Epithelial cell of prostate (primary cell): ENCODE measurements around the gene ZNF483.
"Not testable (repeated sequence)": the region's sequence is repeated elsewhere in the genome, so short reads cannot be mapped to it uniquely, and the experiment has no call there.

Experiments used
- DNase-seq: peaks from one replicate; pipeline ENCODE4 v3.0.0-alpha.2; 2011; ENCODE audit warnings: low read depth, low spot score
- H3K27ac ChIP-seq: fragments of 450-650 bp; 2 replicates; pipeline ENCODE4 v1.5.1; 2017; ENCODE audit warnings: mild to moderate bottlenecking

Gene ZNF483

GRCh38 chr9:111525056-111525977 is at the start of gene ZNF483:
Gene ZNF483 (plus strand): TSS chr9:111525179. CDS start chr9:111527396, 2,217 bp downstream.
- DNase-seq: peak; percentile 60
- H3K27ac ChIP-seq: no peak within 1 kb of the TSS

- no peak for DNase-seq
- no peak overlapping the region for H3K27ac ChIP-seq
These were observed 49.8 kb upstream of the ZNF483 start for GRCh38 chr9:111475195-111475594.

- no peak for DNase-seq
- no peak overlapping the region for H3K27ac ChIP-seq
These were observed 47.3 kb upstream of the ZNF483 start for GRCh38 chr9:111477677-111478076.

DNA sequence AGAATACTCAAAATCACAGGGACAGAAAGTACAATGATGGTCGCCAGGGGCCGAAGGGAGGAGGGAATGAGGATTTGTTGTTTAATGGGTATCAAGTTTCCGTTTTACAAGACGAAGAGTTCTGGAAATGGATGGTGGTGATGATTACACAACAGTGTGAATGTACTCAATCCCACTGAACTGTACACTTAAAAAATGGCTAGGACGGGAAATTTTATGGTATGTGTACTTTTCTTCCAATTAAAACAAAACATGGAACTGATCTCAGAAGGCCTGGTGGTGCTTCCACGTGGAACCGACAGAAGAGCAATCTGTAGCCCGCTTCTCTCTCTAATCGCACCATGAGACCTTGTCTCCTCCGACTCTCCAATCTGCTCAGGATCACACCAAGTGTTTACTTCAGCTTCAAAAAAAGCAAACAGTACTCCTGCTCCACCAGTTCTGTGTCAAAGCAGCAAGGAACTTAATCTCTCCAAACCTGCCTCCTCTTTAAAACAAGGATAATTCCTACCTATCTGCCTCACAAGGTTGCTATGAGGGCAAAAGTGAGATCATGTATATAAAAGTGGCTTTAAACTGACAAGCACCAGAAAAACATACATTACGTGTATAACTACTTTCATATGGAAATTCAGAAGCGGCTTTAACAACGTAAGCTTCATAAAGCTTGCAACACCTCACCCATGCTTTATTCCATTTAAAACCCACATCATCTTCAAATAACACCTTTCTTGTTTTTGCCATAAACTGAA is 42.9 kb upstream of the ZNF483 start:
- DNase-seq: no peak

DNA sequence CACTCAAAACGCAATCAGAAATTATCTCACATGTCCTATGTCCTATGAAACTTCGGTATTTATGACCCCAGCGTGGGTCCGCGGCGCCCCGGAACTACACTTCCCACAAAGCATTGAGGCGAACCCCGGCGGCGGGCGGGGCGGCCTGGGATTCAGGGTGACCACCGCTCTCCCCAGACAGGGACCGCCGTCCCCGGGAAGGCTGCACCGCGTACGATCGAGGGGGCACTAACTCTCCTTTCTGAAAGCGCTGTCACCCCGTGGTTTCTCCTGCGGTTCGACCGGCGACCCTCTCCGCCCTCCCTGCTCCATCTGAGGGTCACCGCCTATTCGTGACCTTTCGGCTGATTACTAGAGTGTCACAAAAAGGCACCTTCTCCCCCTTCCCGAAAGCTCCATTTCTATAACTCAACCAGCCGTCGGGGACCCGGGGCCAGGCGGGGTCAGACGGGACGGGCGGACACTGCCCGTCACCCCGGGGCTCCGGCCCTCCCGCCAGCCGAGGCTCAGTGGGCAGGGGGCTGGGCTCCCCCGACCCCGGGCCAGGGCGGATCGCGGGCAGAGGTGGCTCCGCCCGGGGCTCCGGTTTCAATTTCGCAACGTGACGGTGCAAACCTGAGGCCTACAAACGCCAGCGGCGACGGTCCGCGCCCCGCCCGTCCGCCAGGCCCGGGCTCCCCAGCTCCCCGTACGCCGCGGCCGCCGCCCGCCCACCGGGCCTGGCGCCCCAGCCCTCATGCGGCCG is 42.1 kb upstream of the ZNF483 start:
- peak overlapping the region; percentile 96 for H3K27ac ChIP-seq
- DNase-seq: no peak

More for the DNA sequence above, 42.9 kb upstream of the ZNF483 start:
- peak overlapping the region; percentile 96 for H3K27ac ChIP-seq

- peak overlapping the region; percentile 96 for H3K27ac ChIP-seq
- no peak for DNase-seq
These were observed 41.5 kb upstream of the ZNF483 start for GRCh38 chr9:111483439-111483857.

GRCh38 chr9:111483858-111484571 is 41.0 kb upstream of the ZNF483 start, which contains the start of gene ECPAS:
Gene ECPAS (minus strand): TSS chr9:111484383. CDS start chr9:111472918, 11,465 bp downstream.
- peak within 1 kb of the TSS; percentile 96 for H3K27ac ChIP-seq
- DNase-seq: no peak

- DNase-seq: no peak
These were observed 40.4 kb upstream of the ZNF483 start for GRCh38 chr9:111484572-111484894.

GRCh38 chr9:111497196-111497595 is 27.8 kb upstream of the ZNF483 start:
- not testable (repeated sequence) for DNase-seq, H3K27ac ChIP-seq

More at GRCh38 chr9:111484572-111484894, 40.4 kb upstream of the ZNF483 start:
- H3K27ac ChIP-seq: peak overlapping the region; percentile 96

- no peak for DNase-seq
- H3K27ac ChIP-seq: no peak overlapping the region
These were observed 23.9 kb upstream of the ZNF483 start for GRCh38 chr9:111501005-111501562.

DNA sequence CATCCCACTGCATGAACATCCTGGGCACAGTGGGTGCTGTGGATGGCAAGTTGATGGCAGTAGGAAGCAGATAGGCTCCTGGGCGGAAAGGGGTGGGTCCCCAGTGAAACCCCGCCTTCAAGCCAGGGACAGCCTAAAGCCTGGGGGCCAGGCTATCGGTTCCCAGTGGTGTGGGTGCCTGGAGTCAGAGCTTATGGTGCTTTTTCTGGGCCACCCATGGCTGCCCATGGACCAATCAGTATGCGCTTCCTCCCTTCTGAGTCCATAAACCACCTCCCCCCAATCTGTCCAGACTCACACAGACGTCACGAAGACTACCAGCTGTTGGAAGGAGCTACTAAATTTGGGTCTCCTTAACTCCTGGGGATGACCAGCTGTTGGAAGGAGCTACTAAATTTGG is 23.3 kb upstream of the ZNF483 start:
- H3K27ac ChIP-seq: no peak overlapping the region

DNA sequence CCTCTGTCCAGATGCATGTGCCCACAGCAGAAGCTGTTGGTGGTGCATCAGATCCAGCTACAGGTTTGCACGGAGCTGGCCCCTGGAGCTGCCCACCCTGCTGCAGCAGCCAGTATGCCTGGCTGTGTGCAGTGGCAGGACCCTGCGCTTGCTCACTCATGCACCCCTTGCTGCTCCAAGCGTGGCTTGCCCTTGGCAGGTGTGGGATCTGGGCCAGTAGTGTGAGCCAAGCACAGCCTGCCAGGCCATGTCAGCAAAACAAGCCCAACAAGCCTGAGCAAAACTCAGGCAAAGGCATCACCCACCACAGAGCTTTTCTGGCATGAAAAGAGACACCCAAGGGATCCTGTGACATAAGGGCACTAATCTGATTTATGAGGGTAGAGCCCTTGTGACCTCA is 22.5 kb upstream of the ZNF483 start:
- no peak overlapping the region for H3K27ac ChIP-seq
- DNase-seq: no peak

More for the DNA sequence above, 23.3 kb upstream of the ZNF483 start:
- DNase-seq: no peak

- not testable (repeated sequence) for DNase-seq, H3K27ac ChIP-seq
These were observed 13.4 kb upstream of the ZNF483 start for GRCh38 chr9:111511581-111511980.

DNA sequence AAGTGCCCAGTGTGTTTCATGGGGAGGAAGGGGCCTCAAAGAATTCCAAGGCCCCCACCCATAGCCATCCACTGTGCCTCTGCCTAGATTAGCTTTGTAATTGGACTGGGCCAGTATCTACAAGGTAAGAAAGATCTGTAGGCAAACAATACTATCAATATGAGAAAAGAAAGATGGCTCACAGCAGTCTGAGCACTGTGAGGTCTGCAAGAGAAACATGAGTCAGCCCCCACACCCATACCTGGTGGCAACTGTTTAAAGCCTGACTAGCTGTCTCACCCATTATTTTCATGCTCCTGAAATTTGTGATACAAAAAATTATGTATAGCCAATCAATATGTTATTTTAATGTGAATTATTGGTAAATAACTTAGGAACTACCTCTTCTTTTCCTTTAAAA is 10.0 kb upstream of the ZNF483 start:
- no peak for DNase-seq
- H3K27ac ChIP-seq: peak overlapping the region; percentile 44

- no peak for DNase-seq
- H3K27ac ChIP-seq: no peak overlapping the region
These were observed 8.9 kb upstream of the ZNF483 start for GRCh38 chr9:111516061-111516465.

DNA sequence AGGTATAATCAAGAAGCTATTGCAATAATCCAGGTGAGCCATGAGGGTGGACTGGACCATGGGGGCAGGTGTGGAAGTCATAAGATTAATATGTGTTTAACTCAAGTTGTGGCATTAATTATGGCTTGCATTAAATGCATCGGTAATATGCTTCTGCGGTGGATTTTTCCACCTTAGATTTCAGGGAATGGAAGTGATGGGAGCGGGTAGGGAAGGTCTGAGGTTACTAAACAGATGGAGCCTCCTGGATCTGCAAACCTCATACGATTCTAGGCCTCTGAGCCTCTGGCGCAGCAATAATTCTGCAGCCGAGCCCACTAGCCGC is 286 bp upstream of the ZNF483 start:
- no peak overlapping the region for H3K27ac ChIP-seq
- no peak for DNase-seq

- H3K27ac ChIP-seq: no peak overlapping the region
- DNase-seq: no peak
These were observed 2.4 kb downstream of the ZNF483 start for GRCh38 chr9:111527347-111527746.

DNA sequence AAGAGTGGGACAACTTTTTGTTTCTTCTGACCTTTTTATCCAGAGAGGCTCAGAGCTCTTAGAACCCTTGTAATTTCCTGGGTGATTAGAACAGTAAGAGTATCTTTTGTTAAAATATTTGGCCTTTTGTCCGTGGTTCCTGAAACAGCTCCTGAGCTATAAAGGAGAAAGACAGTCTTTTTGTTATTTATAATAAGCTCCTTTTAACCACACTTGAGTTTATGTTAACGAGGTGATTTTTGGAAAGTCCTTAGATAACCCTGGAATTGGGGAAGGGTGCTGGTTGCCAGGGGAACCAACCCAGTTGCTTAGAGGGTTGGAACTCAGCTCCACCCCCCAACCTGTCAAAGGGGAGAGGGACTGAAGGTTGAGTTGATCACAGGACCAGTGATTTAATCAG is 4.8 kb downstream of the ZNF483 start:
- no peak for DNase-seq
- H3K27ac ChIP-seq: no peak overlapping the region

- DNase-seq: no peak
- no peak overlapping the region for H3K27ac ChIP-seq
These were observed 6.7 kb downstream of the ZNF483 start for GRCh38 chr9:111531716-111532115.
